ENCODE results near the gene NR6A1. TPM values are rescaled to one million over a fixed set of nuclear protein-coding genes. Genes with fewer than 3 reads are reported as not detected.

Gene NR6A1
- total RNA-seq, 4 donors from 2014 or later, result 1.8 to 2.8 (median 2.0) TPM

GRCh38 chr9:124809741-124810500 lies 38.8 kb upstream of the NR6A1 start:
- intact Hi-C loops (cut with DNase I), result loop anchor here (5.0 kb wide), 1 partner anchor 33 kb away; the partner anchor contains the start of gene OLFML2A
- peak overlapping the region; percentile 68 to 81 (median 74) for H3K27ac ChIP-seq (replicated peaks in 1 of 4)
- H3K27me3 ChIP-seq, result no peaks in the 10 kb centered on the region
- TF ChIP-seq EP300 (IDR thresholded peaks at IDR 0.05) (no peak), POLR2AphosphoS5 (IDR thresholded peaks at IDR 0.05) (no peak), POLR2A (IDR thresholded peaks at IDR 0.05; ENCODE audit: low read depth) (no peak), CTCF (IDR thresholded peaks at IDR 0.05) (no peak)
- no peak overlapping the region for H3K4me3 ChIP-seq
- H3K9me3 ChIP-seq, result no peaks in the 10 kb centered on the region
- WGBS, result 94% methylated on average over 38 of the region's 60 CpGs
- DNase-seq (ENCODE audit: extremely low spot score), result no peak
- peaks cover 0 to 34% (median 22%) of the 10 kb centered on the region in 4 donors for H3K36me3 ChIP-seq
- peaks cover 13 to 41% (median 36%) of the 10 kb centered on the region in 4 donors for H3K4me1 ChIP-seq

GRCh38 chr9:124809211-124809610 lies 38.1 kb upstream of the NR6A1 start:
- Histone ChIP-seq H3K4me1 (peaks cover 13 to 41% (median 36%) of the 10 kb centered on the region in 4 donors), H3K27ac (replicated peaks in 1 of 4) (no peak overlapping the region), H3K9me3 (no peaks in the 10 kb centered on the region), H3K36me3 (peaks cover 0 to 34% (median 25%) of the 10 kb centered on the region in 4 donors), H3K4me3 (no peak overlapping the region), H3K27me3 (no peaks in the 10 kb centered on the region)
- DNase-seq (ENCODE audit: extremely low spot score), result no peak
- WGBS, result 98% methylated on average over 6 of the region's 6 CpGs
- intact Hi-C loops (cut with DNase I), result no loop called here
- TF ChIP-seq EP300 (IDR thresholded peaks at IDR 0.05) (no peak), POLR2A (IDR thresholded peaks at IDR 0.05; ENCODE audit: low read depth) (no peak), CTCF (IDR thresholded peaks at IDR 0.05) (no peak), POLR2AphosphoS5 (IDR thresholded peaks at IDR 0.05) (no peak)

GRCh38 chr9:124808246-124808956 lies 37.3 kb upstream of the NR6A1 start:
- intact Hi-C loops (cut with DNase I), result no loop called here
- no peak overlapping the region for H3K4me3 ChIP-seq
- TF ChIP-seq POLR2A (IDR thresholded peaks at IDR 0.05; ENCODE audit: low read depth), result no peak
- no peak for TF ChIP-seq EP300 (IDR thresholded peaks at IDR 0.05)
- no peak for TF ChIP-seq CTCF (IDR thresholded peaks at IDR 0.05)
- no peak for TF ChIP-seq POLR2AphosphoS5 (IDR thresholded peaks at IDR 0.05)
- 92% methylated on average over 9 of the region's 12 CpGs for WGBS
- no peak overlapping the region for H3K27ac ChIP-seq (replicated peaks in 1 of 4)
- H3K27me3 ChIP-seq, result no peaks in the 10 kb centered on the region
- no peaks in the 10 kb centered on the region for H3K9me3 ChIP-seq
- no peak for DNase-seq (ENCODE audit: extremely low spot score)
- H3K4me1 ChIP-seq, result peaks cover 13 to 33% (median 32%) of the 10 kb centered on the region in 4 donors
- H3K36me3 ChIP-seq, result peaks cover 0 to 40% (median 25%) of the 10 kb centered on the region in 4 donors

- Histone ChIP-seq H3K36me3 (peaks cover 0 to 47% (median 27%) of the 10 kb centered on the region in 4 donors), H3K4me1 (peaks cover 7 to 12% (median 9%) of the 10 kb centered on the region in 4 donors), H3K27ac (replicated peaks in 1 of 4) (no peak overlapping the region), H3K4me3 (no peak overlapping the region), H3K9me3 (no peaks in the 10 kb centered on the region), H3K27me3 (no peaks in the 10 kb centered on the region)
- intact Hi-C loops (cut with DNase I), result no loop called here
- no peak for TF ChIP-seq EP300 (IDR thresholded peaks at IDR 0.05)
- no peak for TF ChIP-seq POLR2AphosphoS5 (IDR thresholded peaks at IDR 0.05)
- no peak for TF ChIP-seq POLR2A (IDR thresholded peaks at IDR 0.05; ENCODE audit: low read depth)
- no peak for TF ChIP-seq CTCF (IDR thresholded peaks at IDR 0.05)
- no peak for DNase-seq (ENCODE audit: extremely low spot score)
- WGBS, result 61% methylated on average over 4 of the region's 4 CpGs
Observed at GRCh38 chr9:124805186-124805585, 34.1 kb upstream of the NR6A1 start.

All from esophagus muscularis mucosa (tissue), 4 donors.